NT2/D1 (cell line): ENCODE results near the gene RPS6KB2.

Source experiments
- YY1 ChIP-seq: IDR thresholded peaks from 2 replicates; pipeline ENCODE4 v1.6.1; 2011; ENCODE audit not compliant: insufficient read length, insufficient read depth
- ZNF274 ChIP-seq: IDR thresholded peaks from 2 replicates; pipeline ENCODE4 v1.6.1; 2011; ENCODE audit warnings: mild to moderate bottlenecking, low read depth, low read length

DNA sequence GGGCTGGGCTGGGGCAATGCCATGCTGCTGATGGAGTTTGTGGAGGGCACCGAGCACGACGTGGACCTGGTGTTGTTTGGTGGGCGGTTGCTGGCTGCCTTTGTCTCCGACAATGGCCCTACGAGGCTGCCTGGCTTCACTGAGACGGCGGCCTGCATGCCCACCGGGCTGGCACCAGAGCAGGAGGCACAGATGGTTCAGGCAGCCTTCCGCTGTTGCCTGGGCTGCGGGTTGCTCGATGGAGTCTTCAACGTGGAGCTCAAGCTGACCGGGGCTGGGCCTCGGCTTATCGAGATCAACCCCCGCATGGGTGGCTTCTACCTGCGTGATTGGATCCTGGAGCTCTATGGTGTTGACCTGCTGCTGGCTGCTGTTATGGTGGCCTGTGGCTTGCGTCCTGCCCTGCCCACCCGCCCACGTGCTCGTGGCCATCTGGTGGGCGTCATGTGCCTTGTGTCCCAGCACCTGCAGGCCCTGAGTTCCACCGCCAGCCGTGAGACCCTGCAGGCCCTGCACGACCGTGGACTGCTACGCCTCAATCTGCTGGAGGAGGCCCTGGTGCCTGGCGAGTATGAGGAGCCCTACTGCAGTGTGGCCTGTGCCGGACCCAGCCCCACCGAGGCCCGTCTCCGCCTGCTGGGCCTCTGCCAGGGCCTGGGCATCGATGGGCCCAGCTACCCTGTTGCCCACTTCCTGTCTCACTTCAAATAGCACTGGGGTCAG lies 4.2 kb upstream of the RPS6KB2 start:
- TF ChIP-seq YY1, result no peak
- no peak for TF ChIP-seq ZNF274
